HG03159 (cell line): ENCODE results near the gene PES1.
"Not testable (repeated sequence)": the region's sequence is repeated elsewhere in the genome, so short reads cannot be mapped to it uniquely, and the experiment has no call there.

ENCODE experiments used
- ATAC-seq: cut with Tn5 transposase; IDR thresholded peaks from one replicate; pipeline ENCODE4 v1.9.1; 2021; ENCODE audit warnings: mild to moderate bottlenecking, moderate library complexity; ENCODE audit not compliant: unreplicated experiment

Gene PES1

DNA sequence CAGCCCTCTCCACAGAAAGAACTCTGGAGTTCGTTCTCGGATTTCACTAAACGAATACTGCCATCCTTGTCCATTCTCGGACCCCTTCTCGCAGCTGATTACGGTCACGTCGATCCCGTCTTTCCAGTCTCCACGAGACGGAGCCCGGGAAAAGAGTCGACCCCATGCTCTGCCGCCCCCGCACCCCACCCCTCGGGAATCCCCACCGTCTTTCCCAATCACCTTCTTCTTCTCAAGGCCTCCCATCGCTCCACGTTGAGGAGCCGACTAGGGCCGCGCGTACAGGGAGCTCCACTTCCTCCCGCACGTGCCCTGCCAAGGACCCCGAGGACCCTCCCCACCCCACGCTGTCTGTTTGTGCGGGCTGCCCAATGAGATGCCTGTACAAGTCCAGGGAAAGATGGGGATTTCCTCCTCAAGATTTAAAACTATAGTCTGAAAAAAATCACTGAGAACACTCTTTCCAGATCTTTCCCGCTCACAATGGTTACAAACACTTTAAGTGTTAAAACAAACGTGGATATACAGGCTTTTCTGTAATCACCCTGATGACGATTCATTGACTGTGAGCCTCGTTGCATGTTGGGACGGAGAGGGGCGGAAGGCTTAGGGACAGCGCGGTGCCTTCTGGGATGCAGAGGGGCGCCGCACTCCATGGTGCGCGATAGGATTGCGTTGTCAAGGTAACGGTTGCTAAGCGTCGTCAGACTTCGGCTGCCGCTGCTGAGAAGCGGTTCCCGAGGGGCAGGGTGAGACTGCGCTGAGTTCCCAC, at the start of gene PES1:
Gene PES1 (minus strand): TSS at position 323 of the 772 bp plus-strand sequence. CDS start 77 bp downstream, at position 246.
- ATAC-seq = peak; percentile 94

DNA sequence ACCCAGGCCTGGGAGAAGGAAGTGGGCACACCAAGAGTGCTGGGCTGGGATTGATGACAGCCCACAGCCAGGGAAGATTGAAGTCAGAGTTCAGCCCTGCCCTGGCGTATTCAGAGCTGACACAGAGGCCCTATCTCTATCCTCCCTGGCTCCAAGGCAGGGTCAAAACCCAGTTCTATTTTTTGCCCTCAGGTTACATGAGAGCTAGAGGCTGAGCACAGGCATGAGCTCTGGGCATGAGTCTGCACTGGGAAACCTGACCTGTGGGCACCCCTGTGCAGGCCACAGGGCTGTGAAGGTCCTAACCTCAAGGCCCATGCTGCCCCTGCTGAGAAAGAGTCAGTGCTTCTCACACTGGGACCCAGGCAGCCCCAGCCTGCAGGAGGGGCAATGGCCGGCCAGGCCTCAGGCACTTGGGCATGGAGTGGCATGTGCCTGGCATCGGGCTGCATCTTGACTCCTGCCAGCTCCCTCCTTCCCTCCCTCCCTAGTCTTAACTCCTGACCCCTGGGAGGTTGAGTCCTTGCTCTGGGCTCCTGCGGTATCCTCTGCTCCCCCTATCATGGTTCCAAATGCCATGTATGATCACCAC, 49.2 kb upstream of the PES1 start:
- ATAC-seq = no peak

DNA sequence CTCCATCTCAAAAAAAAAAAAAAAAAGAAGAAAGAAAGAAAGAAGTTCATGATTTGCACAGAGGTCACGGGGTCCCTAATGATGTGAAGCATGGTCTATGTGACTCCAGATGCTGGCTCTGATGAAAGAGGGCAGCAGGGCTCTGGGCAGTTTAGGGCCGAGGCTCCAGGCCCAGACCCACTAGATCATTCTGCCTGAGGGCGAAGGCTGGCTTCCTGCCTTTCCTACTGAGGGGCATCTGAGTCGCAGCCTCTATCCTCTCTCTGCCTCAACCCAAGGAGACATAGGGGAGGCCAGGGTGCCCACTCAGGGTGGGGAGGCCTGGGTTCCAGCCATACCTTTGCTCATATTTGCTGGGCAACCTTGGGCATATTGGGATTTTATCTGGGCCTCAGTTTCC, 48.7 kb upstream of the PES1 start:
- no peak for ATAC-seq

DNA sequence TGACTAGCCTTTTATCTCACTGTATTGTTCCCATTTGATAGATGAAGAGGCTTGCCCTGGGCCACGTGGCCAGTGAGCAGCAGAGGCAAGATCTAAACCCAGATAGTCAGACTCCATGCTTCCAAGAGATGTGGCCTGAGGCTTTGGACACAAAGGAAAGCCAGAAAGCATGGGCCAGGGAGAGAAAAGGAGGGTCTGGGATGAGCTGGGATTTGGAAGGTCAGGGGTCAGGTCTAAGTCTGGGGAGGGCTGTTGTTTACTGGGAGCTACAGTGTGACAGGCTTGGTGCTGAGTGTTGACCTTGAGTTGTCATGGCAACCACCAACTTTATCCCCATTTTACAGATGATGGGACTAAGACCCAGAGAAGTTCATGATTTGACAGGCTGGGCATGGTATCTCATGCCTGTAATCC, 46.0 kb upstream of the PES1 start:
- ATAC-seq = no peak

DNA sequence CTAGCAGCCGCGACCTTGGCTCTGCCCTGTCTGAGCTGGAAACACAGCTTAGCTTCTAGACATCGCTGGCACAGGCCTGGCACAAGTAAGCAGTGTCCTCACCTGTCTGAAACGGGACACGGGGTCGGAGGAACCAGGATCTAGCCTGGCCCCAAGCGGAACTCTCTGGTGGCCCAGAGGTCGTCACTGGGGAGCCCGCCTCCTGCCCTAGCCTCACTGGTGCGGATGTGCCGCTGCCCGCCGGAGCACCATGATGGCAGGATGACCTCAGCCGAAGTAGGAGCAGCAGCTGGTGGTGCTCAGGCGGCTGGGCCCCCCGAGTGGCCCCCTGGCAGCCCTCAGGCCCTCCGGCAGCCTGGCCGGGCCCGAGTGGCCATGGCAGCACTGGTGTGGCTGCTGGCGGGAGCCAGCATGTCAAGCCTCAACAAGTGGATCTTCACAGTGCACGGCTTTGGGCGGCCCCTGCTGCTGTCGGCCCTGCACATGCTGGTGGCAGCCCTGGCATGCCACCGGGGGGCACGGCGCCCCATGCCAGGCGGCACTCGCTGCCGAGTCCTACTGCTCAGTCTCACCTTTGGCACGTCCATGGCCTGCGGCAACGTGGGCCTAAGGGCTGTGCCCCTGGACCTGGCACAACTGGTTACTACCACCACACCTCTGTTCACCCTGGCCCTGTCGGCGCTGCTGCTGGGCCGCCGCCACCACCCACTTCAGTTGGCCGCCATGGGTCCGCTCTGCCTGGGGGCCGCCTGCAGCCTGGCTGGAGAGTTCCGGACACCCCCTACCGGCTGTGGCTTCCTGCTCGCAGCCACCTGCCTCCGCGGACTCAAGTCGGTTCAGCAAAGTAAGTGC, 44.7 kb upstream of the PES1 start:
- no peak for ATAC-seq

DNA sequence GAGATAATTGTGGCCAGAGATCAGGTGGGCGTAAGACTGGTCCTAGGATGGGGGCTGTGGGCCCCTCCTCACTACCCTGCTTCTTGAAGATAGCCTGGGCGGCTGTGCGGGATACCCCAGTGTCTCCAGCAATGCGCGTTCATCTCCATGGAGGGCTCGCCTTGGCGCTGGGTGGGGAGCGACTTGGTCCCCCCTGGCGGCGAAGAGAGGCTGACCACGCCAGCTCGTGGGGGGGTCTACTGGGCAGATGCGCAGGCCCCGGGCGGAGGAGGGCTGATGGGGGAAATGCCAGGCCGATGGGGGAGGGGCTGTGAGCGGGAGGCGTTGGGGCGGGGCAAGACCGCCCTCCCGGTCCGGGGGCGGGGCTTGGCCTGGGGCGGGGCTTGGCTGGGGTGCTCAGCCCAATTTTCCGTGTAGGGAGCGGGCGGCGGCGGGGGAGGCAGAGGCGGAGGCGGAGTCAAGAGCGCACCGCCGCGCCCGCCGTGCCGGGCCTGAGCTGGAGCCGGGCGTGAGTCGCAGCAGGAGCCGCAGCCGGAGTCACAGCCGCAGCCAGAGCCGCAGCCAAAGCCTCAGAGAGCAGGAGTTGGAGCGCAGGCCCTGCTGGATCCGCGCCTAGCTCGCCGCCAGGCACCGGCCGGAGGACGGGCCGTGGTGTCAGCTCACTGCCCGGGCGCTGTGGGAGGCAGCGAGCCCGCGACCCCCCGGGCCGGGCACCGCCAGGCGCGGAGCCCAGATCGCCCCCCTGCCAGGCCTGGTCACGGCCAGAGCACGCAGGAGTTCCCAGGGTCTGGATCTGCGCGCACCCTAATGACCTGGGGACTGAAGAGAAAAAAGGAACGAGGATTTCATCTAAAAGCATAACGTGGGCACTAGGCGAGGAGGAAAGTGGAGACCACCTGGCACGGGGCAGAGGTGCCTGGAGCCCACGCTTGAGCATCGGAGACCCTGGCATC, 43.8 kb upstream of the PES1 start, which contains the start of gene SLC35E4:
Gene SLC35E4 (plus strand): TSS at position 509 of the 953 bp plus-strand sequence. CDS start 670 bp downstream, outside the sequence.
- peak; percentile 44 for ATAC-seq

DNA sequence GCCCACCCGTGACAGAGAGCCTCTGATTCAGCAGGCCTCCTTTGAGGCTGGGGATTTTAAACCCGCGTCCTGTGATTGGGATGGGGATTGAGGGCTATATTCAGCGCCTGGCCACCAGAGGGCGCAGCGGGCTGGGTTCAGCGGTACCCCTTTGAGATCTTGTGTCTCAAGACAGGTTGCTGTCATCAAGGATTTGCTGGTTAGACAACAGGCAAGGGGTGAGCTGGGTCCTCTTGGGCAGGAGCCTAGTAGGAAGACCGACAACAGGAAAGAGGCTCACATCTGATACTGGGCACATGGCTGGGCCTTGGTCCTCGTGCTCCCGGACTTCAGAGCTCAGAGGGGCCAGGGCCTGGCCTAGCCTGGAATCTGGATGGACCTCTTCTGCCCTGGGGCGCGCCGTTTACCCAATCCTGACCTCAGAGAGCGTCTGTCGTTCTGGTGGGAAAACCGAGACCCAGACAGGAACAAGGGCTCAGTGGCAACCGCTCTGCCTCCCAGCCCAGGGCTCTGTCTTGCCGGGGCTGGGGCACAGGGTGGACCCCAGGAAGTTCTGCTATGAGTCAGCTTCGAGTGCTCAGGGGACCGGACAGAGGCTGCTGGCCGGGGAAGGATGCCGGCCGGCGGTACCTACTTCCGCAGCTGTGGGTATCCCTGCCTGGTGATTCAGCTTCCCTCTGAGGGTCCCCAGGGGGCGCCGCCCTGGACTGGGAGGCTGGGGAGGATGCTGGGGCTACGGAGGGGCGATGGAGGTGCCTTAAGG, 42.9 kb upstream of the PES1 start:
- peak; percentile 46 for ATAC-seq

DNA sequence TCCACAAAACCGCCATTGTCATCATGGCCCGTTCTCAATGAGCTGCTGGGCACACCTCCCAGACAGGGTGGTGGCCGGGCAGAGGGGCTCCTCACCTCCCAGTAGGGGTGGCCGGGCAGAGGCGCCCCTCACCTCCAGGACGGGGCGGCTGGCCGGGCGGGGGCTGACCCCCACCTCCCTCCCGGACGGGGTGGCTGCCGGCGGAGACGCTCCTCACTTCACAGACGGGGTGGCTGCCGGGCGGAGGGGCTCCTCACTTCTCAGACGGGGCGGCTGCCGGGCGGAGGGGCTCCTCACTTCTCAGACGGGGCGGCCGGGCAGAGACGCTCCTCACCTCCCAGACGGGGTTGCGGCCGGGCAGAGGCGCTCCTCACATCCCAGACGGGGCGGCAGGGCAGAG, 39.8 kb upstream of the PES1 start:
- ATAC-seq = not testable (repeated sequence)

DNA sequence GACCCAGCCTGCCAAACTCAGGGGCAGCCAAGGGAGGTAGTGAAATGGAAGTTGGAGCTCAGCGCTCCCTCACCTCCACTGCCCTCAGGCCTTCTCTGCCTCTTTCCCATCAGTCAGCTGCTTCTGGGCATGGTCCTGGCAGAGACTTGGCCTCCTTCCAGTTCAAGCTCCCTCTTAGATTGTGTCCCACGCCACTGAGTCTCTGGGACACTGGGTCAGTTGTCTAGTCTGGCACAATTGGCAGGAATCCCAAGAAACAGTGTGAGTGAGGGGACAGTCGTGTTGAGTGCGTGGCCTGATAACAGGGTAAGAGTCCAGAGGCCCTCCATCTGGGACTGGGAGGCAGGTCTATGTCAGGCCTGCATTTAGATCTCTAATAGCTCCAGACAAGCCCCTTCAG, 36.8 kb upstream of the PES1 start:
- ATAC-seq = no peak

DNA sequence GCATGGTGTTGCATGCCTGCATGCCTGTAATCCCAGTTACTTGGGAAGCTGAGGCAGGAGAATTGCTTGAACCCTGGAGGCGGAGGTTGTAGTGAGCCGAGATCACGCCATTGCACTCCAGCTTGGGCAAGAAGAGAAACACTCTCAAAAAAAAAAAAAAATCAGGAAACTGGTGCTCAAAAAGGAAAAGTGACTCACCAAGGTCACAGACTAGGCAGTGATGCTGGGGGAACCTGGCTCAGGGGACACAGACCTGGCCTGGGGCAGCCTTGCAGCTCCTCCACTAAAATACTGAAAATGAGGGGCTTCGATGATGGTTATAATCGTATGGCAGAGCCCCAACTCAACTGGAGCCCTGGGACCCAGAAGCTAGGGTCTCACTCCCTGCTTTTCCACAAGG, 35.8 kb upstream of the PES1 start:
- no peak for ATAC-seq

DNA sequence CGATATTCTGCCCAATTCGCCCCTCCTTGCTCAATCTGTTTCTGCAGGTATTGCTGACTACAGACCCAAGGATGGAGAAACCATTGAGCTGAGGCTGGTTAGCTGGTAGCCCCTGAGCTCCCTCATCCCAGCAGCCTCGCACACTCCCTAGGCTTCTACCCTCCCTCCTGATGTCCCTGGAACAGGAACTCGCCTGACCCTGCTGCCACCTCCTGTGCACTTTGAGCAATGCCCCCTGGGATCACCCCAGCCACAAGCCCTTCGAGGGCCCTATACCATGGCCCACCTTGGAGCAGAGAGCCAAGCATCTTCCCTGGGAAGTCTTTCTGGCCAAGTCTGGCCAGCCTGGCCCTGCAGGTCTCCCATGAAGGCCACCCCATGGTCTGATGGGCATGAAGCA, 34.7 kb upstream of the PES1 start:
- ATAC-seq = no peak

DNA sequence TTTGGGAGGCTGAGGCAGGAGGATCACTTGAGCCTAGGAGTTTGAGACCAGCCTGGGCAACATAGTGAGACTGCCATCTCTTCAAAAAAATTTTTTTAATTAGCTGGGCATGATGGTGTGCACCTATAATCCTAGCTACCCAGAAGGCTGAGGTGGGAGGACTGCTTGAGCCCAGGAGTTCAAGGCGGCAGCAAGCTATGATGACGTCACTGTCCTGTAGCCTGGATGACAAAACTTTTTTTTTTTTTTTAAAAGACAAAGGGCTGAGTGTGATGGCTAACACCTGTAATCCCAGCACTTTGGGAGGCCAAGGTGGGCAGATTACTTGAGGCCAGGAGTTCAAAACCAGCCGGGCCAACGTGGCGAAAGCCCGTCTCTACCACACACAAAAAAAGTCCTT, 28.2 kb upstream of the PES1 start:
- ATAC-seq = not testable (repeated sequence)

DNA sequence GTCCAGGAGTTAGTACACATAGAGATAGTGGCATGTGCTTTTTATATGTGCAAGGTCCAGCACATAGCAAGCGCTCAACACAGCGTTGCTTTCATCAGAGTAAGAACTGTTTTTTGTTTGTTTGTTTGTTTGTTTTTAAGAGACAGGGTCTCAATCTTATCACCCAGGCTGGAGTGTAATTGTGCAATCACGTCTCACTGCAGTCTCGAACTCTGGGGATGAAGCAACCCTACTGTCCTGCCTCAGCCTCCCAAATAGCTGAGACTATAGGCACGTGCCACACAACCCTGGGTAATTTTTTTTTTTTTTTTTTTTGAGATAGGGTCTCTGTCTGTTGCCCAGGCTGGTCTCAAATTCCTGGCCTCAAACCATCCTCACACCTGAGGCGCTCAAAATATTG, 26.1 kb upstream of the PES1 start:
- ATAC-seq = no peak

DNA sequence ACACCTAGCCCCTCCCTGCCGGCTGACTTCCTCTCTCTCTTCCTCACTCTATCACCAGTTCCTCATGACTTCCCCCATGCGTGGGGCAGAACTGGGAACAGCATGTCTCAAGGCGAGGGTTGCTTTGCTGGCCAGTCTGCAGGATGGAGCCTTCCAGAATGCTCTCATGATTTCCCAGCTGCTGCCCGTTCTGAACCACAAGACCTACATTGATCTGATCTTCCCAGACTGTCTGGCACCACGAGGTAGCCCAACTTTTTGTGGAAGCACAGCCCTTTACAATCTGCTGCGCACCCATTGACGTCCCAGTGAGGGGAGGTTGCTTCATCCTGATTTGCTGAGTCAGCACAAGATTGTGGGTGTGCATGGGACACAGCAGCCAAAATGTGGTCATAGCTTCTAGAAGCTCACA, 23.8 kb upstream of the PES1 start:
- no peak for ATAC-seq

DNA sequence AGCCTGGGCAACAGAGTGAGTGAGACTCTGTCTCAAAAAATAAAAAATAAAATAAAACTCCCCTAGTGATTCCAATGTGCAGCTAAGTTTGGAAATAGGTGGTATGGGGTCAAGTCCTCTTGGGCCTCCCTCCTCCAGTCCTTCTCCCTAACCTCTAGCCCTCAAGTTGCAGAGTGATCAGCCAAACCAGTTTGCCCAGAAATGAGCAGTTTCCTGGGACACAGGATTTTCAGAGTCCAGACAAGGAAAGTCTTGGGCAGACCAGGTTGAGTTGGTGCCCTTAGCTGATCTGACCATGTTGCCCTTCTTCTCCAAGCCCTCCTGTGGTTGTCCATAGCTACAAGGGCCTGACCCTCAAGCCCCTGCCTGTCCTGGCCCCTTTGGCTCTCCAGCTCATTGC, 23.2 kb upstream of the PES1 start:
- ATAC-seq = no peak

DNA sequence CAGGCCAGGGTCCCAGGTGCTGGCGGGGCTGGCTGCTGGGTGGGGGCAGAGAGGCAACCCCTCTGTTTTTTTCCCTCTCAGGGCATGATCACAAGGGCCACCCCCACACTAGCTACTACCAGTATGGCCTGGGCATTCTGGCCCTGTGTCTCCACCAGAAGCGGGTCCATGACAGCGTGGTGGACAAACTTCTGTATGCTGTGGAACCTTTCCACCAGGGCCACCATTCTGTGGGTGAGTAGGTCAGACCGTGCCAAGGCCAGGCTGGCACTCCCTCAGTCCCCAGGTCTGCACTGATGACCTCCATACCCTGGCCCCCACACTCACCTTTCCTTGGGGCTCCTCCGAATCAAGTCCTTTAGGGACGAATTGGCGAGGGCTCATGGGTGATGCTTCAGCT, 22.6 kb upstream of the PES1 start:
- no peak for ATAC-seq

DNA sequence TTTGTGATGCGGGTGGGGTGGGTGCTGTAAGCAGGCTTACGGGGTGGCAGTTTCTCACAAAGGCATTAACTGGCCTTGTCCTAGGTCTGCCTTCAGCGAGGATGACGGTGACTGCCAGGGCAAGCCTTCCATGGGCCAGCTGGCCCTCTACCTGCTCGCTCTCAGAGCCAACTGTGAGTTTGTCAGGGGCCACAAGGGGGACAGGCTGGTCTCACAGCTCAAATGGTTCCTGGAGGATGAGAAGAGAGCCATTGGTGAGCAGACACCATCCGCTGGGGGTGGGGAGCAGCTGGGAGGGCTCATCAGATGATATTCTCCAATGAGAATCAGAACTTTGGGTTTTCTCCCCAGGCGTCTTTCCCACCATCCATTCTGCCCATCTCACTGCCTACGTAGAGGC, 21.1 kb upstream of the PES1 start:
- ATAC-seq = no peak

DNA sequence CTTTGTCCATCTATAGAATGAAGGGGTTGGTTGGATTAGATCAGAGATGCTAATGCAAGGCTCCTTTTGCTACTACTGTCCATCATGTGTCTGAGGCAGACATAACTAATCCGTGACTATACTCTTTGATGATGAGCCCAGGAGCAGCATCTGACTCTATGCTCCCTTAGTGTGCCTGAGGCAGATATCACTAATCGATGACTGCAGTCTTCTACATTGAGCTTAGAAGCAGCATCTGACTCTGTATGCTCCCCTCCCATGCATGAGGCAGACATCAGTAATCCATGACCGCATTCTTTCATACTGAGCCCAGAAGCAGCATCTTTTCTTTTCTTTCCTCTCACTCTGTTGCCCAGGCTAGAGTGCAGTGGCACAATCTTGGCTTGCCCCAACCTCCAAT, 19.5 kb upstream of the PES1 start:
- no peak for ATAC-seq

DNA sequence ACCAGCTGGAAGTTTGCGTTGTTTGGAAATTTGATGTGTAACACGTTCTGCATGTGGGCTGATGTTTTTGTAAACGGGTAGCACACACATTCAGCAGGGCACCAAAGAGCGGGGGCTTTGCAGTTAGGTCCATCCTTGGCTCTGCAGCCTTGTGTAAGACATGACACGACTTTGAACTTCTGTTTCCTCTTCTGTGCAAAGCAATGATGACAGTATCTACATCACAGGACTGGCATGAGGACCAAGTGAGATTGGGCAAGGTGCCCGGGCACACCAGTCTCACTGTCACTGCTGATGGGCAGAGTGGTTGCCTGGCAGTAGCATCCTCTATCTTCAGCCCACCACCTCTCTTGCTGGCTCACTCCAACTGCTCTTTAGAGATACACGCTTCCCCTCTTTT, 18.6 kb upstream of the PES1 start:
- ATAC-seq = no peak
